Stimulated activated CD8-positive, alpha-beta memory T cell treated with anti-CD3 and anti-CD28 coated beads, Interleukin-15, amount 100 ng/mL, for 1 hour (primary cell): Measurements from ENCODE around the gene PSMB1.
"Not testable (repeated sequence)": the region's sequence is repeated elsewhere in the genome, so short reads cannot be mapped to it uniquely, and the experiment has no call there.

Source experiments
- DNase-seq: peaks from one replicate; pipeline ENCODE4 v3.0.0-alpha.2; 2020; ENCODE audit warnings: low read depth

PSMB1 gene

GRCh38 chr6:170502733-170503413 lies 50.2 kb downstream of the PSMB1 start:
- DNase-seq = not testable (repeated sequence)

- DNase-seq = not testable (repeated sequence)
Measured at GRCh38 chr6:170502268-170502667, 50.8 kb downstream of the PSMB1 start.

GRCh38 chr6:170500955-170501590 lies 52.0 kb downstream of the PSMB1 start:
- no peak for DNase-seq

- DNase-seq = no peak
Measured at GRCh38 chr6:170497841-170498301, 55.2 kb downstream of the PSMB1 start.

GRCh38 chr6:170493354-170493753 lies 59.8 kb downstream of the PSMB1 start:
- DNase-seq = no peak

GRCh38 chr6:170490259-170490658 lies 62.8 kb downstream of the PSMB1 start:
- no peak for DNase-seq

- no peak for DNase-seq
Measured at GRCh38 chr6:170489836-170490235, 63.3 kb downstream of the PSMB1 start.

- DNase-seq = no peak
Measured at GRCh38 chr6:170487707-170488329, 65.3 kb downstream of the PSMB1 start.

- DNase-seq = no peak
Measured at GRCh38 chr6:170485159-170485558, 67.9 kb downstream of the PSMB1 start.
